ENCODE measurements around the gene CCDC187. TPM values are rescaled to one million over a fixed set of nuclear protein-coding genes. Genes with fewer than 3 reads are reported as not detected.
A peak's percentile ranks its signal among the peaks of the same experiment; 100 is the strongest.

Gene CCDC187
- total and polyA plus RNA-seq, 2 of the 4 experiments (the other 2 are of a cell fraction) = not detected

GRCh38 chr9:136343121-136343883 lies 39.4 kb upstream of the CCDC187 start:
- Histone ChIP-seq H4K91ac (ENCODE audit: insufficient read depth, low read depth, low read length) (no peak overlapping the region; the same call in 1 of the 2 replicates), H3K27me3 (ENCODE audit: control insufficient read depth, insufficient read depth, low read length) (no peaks in the 10 kb centered on the region), H2BK20ac (ENCODE audit: low read depth, low read length) (no peak overlapping the region), H2AK9ac (replicated peaks; ENCODE audit: low read depth, low read length, poor library complexity) (peak overlapping the region; percentile 29), H3K23ac (ENCODE audit: low read depth, low read length) (no peak overlapping the region), H3K9ac (ENCODE audit: low read depth, low read length) (no peak overlapping the region), H4K8ac (ENCODE audit: low read depth in 2 of 2, low read length in 2 of 2) (peak overlapping the region in 1 of 2 experiments; percentile 19; a peak in 2 of 4 replicates), H2BK5ac (ENCODE audit: low read depth, low read length, poor library complexity, severe bottlenecking) (peak overlapping the region; percentile 7), H3K4ac (ENCODE audit: low read depth, low read length) (peak overlapping the region; percentile 46; the same call in 1 of the 2 replicates), H2BK15ac (ENCODE audit: low read depth, low read length) (no peak overlapping the region), H3K27ac (ENCODE audit: insufficient read depth, low read length) (peak overlapping the region; percentile 4; the same call in 1 of the 2 replicates), H3K9me3 (ENCODE audit: control insufficient read depth, insufficient read depth, low read length) (no peaks in the 10 kb centered on the region), H2BK120ac (ENCODE audit: low read depth, low read length) (no peak overlapping the region), H3K18ac (ENCODE audit: low read depth, low read length) (no peak overlapping the region), H3K4me1 (ENCODE audit: control insufficient read depth, insufficient read depth, low read length) (peaks cover 8% of the 10 kb centered on the region; the same call in 1 of the 2 replicates), H2AK5ac (ENCODE audit: low read depth, low read length) (peak overlapping the region; percentile 38; the same call in 1 of the 2 replicates), H3K79me1 (ENCODE audit: low read depth in 1 of 2, low read length in 2 of 2) (peaks cover 16 to 60% of the 10 kb centered on the region in 2 experiments), H3K56ac (ENCODE audit: extremely low read depth, insufficient read depth, low read length) (no peak overlapping the region), H3K14ac (replicated peaks; ENCODE audit: low read depth, low read length) (peak overlapping the region; percentile 14; the same call in 1 of the 2 replicates), H4K20me1 (ENCODE audit: insufficient read depth, low read length) (peaks cover 76% of the 10 kb centered on the region), H3K9me1 (ENCODE audit: insufficient read depth, low read length) (peaks cover 4% of the 10 kb centered on the region; the same call in 1 of the 2 replicates), H3K36me3 (ENCODE audit: control insufficient read depth, insufficient read depth, low read length) (peaks cover 76% of the 10 kb centered on the region), H3K4me3 (ENCODE audit: insufficient read depth, low read depth, low read length) (no peak overlapping the region), H2AFZ (replicated peaks; ENCODE audit: low read length, poor library complexity) (peak overlapping the region; percentile 32), H3K4me2 (ENCODE audit: low read depth, low read length) (no peak overlapping the region), H4K5ac (ENCODE audit: low read depth, low read length) (no peak overlapping the region)
- BruUV-seq (replicated peaks) = no TSS peak
- DNase-seq (no peak), ATAC-seq (ENCODE audit: low read depth) (no peak)
- POLR2A ChIA-PET (ENCODE audit: unreplicated experiment) = no interaction called here
- WGBS, 2 experiments (ENCODE audit: extremely low coverage in 2 of 2, insufficient read length in 1 of 2) = 94% methylated on average over 11 of the region's 23 CpGs; no CpG with 5 or more reads in 1 of the 2 experiments
- intact Hi-C loops (cut with micrococcal nuclease) (no loop called here), dilution Hi-C loops (cut with HindIII; ENCODE audit: low sequenced_read_pairs, unreplicated experiment) (no loop called here), in situ Hi-C loops (cut with MboI; ENCODE audit: low sequenced_read_pairs) (no loop called here)
- CTCF ChIA-PET = no interaction called here
- TF ChIP-seq SMC3 (IDR thresholded peaks at IDR 0.05; ENCODE audit: low read depth, low read length) = no peak
- TF ChIP-seq CTCF (conservative IDR thresholded peaks at IDR 0.05; ENCODE audit: low read depth, low read length) = no peak
- TF ChIP-seq MAZ (IDR thresholded peaks at IDR 0.05; ENCODE audit: borderline replicate concordance, low read depth, low read length) = no peak
- no peak for TF ChIP-seq CHD1 (IDR thresholded peaks at IDR 0.05; ENCODE audit: low read depth, low read length)
- TF ChIP-seq FOS (IDR thresholded peaks at IDR 0.05; ENCODE audit: low read depth, low read length) = no peak
- TF ChIP-seq RCOR1 (IDR thresholded peaks at IDR 0.05; ENCODE audit: insufficient replicate concordance, low read length) = no peak
- no peak for TF ChIP-seq BHLHE40 (IDR thresholded peaks at IDR 0.05; ENCODE audit: low read depth, low read length)
- TF ChIP-seq USF2 (IDR thresholded peaks at IDR 0.05; ENCODE audit: low read depth, low read length) = no peak
- TF ChIP-seq MAFK (IDR thresholded peaks at IDR 0.05; ENCODE audit: low read depth, low read length) = no peak
- no peak for TF ChIP-seq RFX5 (IDR thresholded peaks at IDR 0.05; ENCODE audit: low read depth, low read length)
- TF ChIP-seq CEBPB (IDR thresholded peaks at IDR 0.05; ENCODE audit: low read depth, low read length) = no peak
- TF ChIP-seq ELK1 (IDR thresholded peaks at IDR 0.05; ENCODE audit: borderline replicate concordance, low read depth, low read length) = no peak
- no peak for TF ChIP-seq RAD21 (IDR thresholded peaks at IDR 0.05; ENCODE audit: low read length)
- TF ChIP-seq NFE2L2 (IDR thresholded peaks at IDR 0.05; ENCODE audit: low read depth, low read length) = no peak
